HepG2 (cell line): ENCODE measurements around the gene CRKL. TPM values are rescaled to one million over a fixed set of nuclear protein-coding genes. Genes with fewer than 3 reads are reported as not detected.

Experiments used
- AGO1 ChIP-seq: fragments of 200-400 bp; formaldehyde crosslinking; IDR thresholded peaks from 2 replicates; pipeline ENCODE4 v1.6.1; 2017; ENCODE audit warnings: mild to moderate bottlenecking, low read depth, low read length, moderate library complexity; ENCODE audit not compliant: poor library complexity, severe bottlenecking
- GTF2F1 ChIP-seq: fragments of 150-350 bp; IDR thresholded peaks from 2 replicates; pipeline ENCODE4 v1.6.1; 2014; ENCODE audit warnings: low read length
- HNF1A ChIP-seq, 2 experiments: sonication (generic) in 1 of 2; formaldehyde crosslinking in 1 of 2; IDR thresholded peaks; 2 replicates each; pipeline versions ENCODE4 v1.4.0 to v1.6.1; 2016 to 2020; ENCODE audit warnings: borderline replicate concordance in 1 of 2, low read depth in 1 of 2, mild to moderate bottlenecking in 1 of 2, missing genetic modification reagents in 1 of 2
- MTA3 ChIP-seq: sonication (generic); formaldehyde crosslinking; IDR thresholded peaks from 2 replicates; pipeline ENCODE4 v1.4.0; 2020; ENCODE audit warnings: missing genetic modification reagents
- PLSCR1 ChIP-seq: sonication (generic); formaldehyde crosslinking; IDR thresholded peaks from 2 replicates; pipeline ENCODE4 v1.5.0; 2020; ENCODE audit warnings: missing genetic modification reagents, mild to moderate bottlenecking, borderline replicate concordance
- PRDM4 ChIP-seq: sonication (generic); formaldehyde crosslinking; IDR thresholded peaks from 2 replicates; pipeline ENCODE4 v1.9.0; 2021; ENCODE audit warnings: missing genetic modification reagents, borderline replicate concordance
- SRF ChIP-seq: IDR thresholded peaks from 2 replicates; pipeline ENCODE4 v1.6.1; 2011; ENCODE audit warnings: mild to moderate bottlenecking, low read depth, low read length, moderate library complexity
- TIGD3 ChIP-seq: sonication (generic); formaldehyde crosslinking; IDR thresholded peaks from 2 replicates; pipeline ENCODE4 v1.5.1; 2020; ENCODE audit warnings: mild to moderate bottlenecking, missing genetic modification reagents, borderline replicate concordance
- ZFYVE20 ChIP-seq: sonication (generic); formaldehyde crosslinking; IDR thresholded peaks from 2 replicates; pipeline ENCODE4 v1.8.0; 2023; ENCODE audit warnings: low read depth, mild to moderate bottlenecking, moderate library complexity, missing genetic modification reagents, borderline replicate concordance
- ZNF432 ChIP-seq: sonication (generic); formaldehyde crosslinking; IDR thresholded peaks from 2 replicates; pipeline ENCODE4 v1.5.0; 2020; ENCODE audit warnings: missing genetic modification reagents, mild to moderate bottlenecking, borderline replicate concordance
- ZNF781 ChIP-seq: sonication (generic); formaldehyde crosslinking; IDR thresholded peaks from 2 replicates; pipeline ENCODE4 v1.5.1; 2020; ENCODE audit warnings: borderline replicate concordance, mild to moderate bottlenecking, missing genetic modification reagents; ENCODE audit errors: not compliant biosample characterization
- ZNF784 ChIP-seq: sonication (generic); formaldehyde crosslinking; IDR thresholded peaks from 2 replicates; pipeline ENCODE4 v1.5.1; 2020; ENCODE audit warnings: missing genetic modification reagents, mild to moderate bottlenecking, borderline replicate concordance
- polyA plus RNA-seq, 8 experiments: library from polyadenylated mRNA; depleted of rRNA in 3 of 8; stranded (reverse) in 7 of 8; unstranded in 1 of 8; fragments of >200 nt; fragmentation: Illumina TruSeq in 4 of 8; extraction: Trizol in 4 of 8; gene quantifications; 2 replicates each; pipeline versions ENCODE4 v1.2.1 to v1.2.3, GENCODE V29; 2011 to 2016; ENCODE audit warnings: low read depth in 4 of 8, missing spikeins in 1 of 8, mixed read lengths in 1 of 8; ENCODE audit not compliant: insufficient read depth in 1 of 8
- total RNA-seq, 5 experiments: library from RNA; depleted of rRNA; stranded (reverse); fragments of >200 nt; fragmentation: Illumina TruSeq; extraction: Trizol; gene quantifications; 2 replicates each; pipeline ENCODE4 v1.2.3, GENCODE V29; 2016; ENCODE audit warnings: low read depth in 1 of 5

The CRKL gene
- total and polyA plus RNA-seq, 2 of the 13 experiments (the other 11 are each of a cell fraction or from before 2014, with no cell fraction given) = 37.4 to 60.6 TPM

GRCh38 chr22:20919718-20920117, 2.5 kb downstream of the CRKL start (continued):
- TF ChIP-seq HNF1A (IDR thresholded peaks at IDR 0.05; ENCODE audit: low read depth) (no peak), HNF1A (CRISPR knock-in tag; IDR thresholded peaks at IDR 0.05; ENCODE audit: borderline replicate concordance) (no peak), ZNF781 (CRISPR knock-in tag) (no peak), PRDM4 (CRISPR knock-in tag) (no peak), GTF2F1 (no peak), SRF (no peak), PLSCR1 (no peak), ZNF432 (CRISPR knock-in tag) (no peak), MTA3 (CRISPR knock-in tag) (no peak), AGO1 (no peak), ZNF784 (CRISPR knock-in tag) (no peak), ZFYVE20 (CRISPR knock-in tag) (no peak), TIGD3 (no peak)
